HK-2 (cell line): Measurements from ENCODE around the gene CTBP2.

Experiments used
- DNase-seq: peaks from one replicate; pipeline ENCODE4 v3.0.0-alpha.2; 2018; ENCODE audit not compliant: unreplicated experiment

Gene CTBP2

DNA sequence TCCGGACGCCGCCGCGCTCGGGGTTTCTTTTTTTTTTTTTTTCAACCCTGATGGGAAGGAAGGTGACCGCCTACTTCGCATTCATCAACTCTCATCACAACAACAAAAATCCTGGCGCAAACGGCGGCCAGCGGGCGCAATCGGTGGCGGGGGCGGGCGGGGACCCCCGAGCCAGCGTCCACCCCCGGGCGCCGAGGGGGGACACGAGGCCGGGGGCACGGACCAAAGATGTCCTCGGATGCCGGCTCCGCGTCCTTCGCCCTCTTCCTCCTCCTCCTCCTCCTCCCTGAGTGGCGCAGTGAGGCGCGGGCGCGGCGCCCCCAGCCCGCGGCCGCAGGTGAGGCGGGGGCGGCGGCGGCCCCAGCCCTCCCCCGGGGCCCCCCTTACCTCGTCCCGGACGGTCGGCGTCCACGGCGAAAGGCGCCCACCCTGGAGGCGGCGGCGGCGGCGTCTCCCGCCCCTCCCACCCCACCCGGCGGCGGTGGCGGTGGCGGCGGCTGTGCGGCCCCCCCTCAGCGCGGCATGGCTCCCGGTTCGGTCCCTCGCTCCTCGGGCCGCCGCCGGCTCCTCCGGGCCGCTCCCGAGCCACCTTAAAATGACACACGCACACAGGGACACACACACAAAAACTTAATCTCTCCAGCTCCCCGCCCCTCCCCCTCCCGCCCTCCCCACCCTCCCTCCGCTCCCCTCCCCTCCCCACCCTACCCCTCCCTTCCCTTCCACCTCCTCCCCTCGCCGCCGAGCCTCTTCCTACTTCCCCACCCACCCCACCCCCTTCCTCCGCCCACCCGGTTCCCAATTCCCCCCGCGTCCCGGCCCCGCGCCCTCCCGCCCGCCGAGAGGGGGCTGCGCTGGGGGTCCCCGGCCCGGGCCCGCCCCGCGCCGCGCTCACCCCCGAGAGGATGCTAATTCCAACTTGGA is at the start of gene CTBP2:
CTBP2 (minus strand) TSS at position 632 of the 924 bp plus-strand sequence.
- DNase-seq = peak; percentile 74

DNA sequence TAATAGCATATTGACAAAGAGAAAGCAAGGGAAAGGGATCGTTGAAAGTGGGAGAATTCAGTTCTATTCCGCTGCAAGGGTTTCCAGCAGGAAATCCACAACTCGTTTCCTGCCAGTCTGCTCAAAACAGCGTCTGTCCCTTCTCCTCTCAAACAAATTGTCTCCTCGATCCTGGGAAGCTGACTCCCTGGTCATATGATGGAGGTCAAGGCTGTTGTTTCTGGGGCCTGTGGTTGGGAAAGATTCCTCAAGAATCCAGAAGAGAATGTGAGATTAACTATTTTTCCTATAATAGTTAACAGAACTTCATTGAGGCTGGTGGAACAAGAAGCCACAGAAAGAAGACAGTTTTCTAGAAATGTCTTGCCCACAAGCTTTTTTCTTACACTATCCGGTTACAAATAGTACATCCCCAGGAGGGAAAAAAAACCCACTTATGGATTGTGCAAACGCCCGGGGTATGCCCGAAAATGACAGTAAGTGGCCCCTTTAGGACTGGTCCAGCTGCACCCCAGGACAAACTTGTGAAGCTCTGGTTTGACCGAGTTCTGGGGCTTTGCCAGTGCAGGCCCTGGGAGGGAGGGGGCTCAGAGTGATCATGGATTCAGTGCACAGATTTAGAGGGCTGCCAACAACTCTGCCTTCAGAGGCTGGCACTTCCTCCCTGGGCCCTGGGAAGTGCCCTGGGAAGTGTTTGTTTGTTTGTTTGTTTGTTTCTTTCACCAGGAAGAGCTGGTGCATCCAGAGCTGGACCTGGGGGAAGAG is 49.4 kb upstream of the CTBP2 start:
- DNase-seq = peak; percentile 70

DNA sequence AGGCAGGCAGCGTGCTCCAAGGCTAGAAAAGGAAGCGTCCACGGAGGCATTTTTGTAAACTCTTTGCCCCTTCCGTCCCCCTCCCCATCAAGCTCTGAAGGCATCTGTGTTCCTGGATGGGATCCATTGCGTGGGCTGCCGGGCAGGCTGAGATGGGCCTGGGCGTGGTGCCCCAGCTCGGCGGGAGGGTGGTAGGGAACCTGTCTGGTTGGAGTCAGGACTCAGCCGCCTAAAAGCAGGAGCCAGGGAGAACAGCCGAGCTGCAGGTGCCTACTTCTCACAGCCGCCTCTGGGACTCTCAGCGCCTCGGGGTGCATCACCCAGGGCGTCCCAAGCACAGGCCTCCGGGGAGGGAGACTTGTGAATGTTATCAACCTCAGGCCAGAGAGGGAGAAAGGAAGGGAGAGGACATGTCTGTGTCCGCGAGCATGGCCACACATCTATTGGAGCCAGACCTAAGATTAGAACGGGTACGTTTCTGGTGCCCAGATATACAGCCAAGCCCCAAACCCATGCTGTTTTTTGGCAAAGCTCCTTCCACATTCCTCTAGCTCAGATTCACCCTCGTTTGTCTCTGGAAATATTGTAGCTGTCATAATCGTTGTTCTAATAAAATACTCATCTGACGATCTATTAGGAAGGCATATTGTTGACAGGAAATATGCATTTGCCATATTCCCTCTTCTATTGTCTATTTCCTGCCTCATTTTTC is 48.6 kb upstream of the CTBP2 start:
- no peak for DNase-seq

DNA sequence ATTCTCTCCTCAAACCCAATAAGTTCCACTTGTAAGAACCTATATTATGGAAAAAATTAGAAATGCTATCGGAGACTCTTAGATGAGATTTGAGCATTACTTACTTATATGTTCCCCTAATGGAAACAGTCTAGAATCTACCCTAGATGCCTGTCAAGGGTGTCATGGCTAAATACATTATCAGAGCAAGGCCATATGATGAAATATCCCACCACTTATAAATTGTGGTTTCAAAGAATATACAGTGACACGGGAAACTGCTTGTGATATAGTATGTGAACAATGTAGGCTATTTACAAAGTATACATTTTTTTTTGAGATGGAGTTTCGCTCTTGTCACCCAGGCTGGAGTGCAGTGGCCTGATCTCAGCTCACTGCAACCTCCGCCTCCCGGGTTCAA is 46.3 kb upstream of the CTBP2 start:
- DNase-seq = no peak

GRCh38 chr10:125205431-125205830 is 45.1 kb upstream of the CTBP2 start:
- no peak for DNase-seq

DNA sequence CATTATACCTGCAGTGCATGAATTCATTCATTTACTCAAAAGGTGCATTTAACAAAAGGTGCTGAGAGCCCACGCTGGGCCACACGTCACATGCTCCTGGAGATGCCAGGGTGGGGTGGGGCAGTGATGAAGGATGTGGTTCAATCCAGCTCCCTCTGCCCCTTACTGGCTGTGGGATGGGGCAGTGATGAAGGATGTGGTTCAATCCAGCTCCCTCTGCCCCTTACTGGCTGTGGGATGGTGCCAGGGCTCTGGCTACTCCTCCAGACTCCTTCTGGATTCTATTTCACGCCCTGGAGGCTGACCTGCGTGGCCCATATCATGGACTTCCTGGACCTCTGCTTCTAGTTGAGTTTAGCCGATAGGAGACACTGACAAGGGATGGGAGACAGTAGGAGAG is 44.0 kb upstream of the CTBP2 start:
- DNase-seq = no peak

GRCh38 chr10:125203186-125203800 is 42.9 kb upstream of the CTBP2 start:
- peak; percentile 54 for DNase-seq

- DNase-seq = no peak
These were observed 41.6 kb upstream of the CTBP2 start for GRCh38 chr10:125201791-125202622.

- DNase-seq = peak; percentile 88
These were observed 40.8 kb upstream of the CTBP2 start for GRCh38 chr10:125201108-125201524.

- DNase-seq = no peak
These were observed 40.0 kb upstream of the CTBP2 start for GRCh38 chr10:125200396-125200795.

- no peak for DNase-seq
These were observed 38.9 kb upstream of the CTBP2 start for GRCh38 chr10:125199270-125199669.

DNA sequence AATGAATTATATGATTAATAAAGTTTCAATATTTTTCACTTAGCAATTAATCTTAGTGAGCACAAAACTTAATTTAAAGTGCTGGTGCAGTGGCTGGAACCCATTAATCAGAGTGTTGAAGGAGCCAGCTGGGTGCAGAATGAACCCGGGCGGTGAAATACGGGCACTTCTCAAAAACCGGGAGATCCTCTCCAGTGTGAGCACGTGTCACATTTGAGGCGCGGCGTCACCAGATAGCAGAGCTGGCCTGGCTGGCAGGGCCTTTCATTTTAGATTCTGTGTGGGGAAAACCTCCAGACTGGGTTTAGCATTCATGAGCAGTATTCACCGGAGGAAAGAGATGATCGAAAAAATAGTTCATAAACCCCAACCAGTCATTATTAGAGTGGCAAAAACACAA is 34.5 kb upstream of the CTBP2 start:
- DNase-seq = no peak

DNA sequence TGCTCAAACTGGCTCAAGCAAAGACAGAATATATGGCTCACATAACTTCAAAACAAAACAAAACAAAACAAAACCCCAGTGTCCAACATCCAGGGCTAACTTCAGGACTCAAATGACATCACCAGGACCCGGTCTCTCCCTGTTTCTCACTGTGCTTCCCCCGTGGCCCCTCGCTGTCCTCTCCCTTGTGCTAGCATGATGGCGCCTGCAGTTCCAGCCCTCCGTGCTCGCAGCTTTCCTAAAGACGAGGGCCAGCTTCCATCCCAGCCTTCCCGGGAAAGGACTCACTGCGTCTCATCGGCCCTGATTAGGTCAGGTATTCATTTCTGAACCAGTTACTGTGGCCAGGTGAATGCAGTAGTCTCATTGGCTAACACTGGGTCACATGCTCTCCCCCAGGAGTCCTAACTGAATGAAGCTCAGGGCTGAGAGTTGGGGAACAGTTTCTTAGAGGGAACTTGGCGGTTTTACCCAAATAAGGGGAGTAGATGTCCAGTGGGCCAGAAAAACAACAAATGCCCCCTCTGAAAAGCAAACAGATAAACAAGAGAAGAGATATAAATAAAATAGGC is 33.0 kb upstream of the CTBP2 start:
- DNase-seq = no peak

GRCh38 chr10:125192620-125193019 is 32.3 kb upstream of the CTBP2 start:
- no peak for DNase-seq

DNA sequence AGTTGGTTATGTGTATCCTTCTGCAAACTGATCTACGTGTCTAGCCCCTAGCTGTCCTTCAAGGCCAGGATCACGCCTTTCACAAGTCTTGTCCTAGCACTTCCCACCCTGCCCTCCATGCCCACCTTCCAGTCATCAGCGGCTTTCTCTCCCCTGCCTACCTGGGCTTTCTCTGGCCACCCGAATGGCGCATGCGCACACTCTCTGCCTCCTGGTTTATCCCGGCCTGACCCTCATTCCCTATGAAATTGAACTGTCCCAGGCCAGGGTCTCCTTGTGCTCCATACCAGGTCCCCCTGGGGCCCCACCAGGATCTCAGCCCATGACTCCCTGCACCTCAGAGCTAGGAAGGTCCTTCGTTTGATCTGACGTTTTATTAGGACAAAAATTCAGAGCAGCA is 31.6 kb upstream of the CTBP2 start:
- DNase-seq = no peak

DNA sequence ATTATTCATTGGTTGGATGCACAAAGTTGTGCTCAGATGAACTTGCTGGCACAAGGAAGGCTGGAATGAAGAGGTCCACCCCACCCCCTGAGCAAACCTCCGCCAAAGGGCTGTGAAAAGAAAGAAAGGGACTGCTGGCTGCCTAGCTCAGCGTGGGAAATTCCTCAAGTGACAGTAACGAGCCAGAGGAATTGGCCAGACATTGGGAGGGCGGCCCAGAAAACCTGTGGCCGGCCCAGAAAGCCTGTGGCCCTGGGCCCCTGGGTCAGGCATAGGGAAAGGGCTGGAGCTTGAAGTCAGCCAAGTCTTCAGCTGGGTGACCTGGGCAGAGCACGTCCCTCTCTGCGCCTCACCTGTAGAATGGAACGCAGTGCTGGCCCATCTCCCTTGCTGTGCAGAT is 30.6 kb upstream of the CTBP2 start:
- DNase-seq = no peak

DNA sequence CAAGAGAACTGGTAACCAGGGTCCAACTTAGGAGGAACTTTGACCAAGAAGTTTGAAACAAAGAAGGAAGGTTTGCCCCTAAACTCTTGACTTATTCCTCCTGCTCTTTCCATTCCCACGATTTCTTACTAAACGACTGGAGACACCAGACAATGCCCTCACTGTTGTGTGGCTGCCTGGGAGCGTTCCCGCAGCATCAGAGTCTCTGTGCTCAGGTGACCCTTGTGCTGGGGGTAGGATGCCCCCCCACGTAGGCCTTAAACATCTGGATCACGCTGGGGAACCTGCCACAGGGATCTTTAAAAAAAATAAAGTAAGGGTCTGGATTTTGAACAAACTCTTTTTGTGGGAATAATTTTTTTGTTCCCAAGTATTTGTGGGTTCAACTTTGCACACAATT is 30.1 kb upstream of the CTBP2 start:
- no peak for DNase-seq

- no peak for DNase-seq
These were observed 28.8 kb upstream of the CTBP2 start for GRCh38 chr10:125189162-125189561.

DNA sequence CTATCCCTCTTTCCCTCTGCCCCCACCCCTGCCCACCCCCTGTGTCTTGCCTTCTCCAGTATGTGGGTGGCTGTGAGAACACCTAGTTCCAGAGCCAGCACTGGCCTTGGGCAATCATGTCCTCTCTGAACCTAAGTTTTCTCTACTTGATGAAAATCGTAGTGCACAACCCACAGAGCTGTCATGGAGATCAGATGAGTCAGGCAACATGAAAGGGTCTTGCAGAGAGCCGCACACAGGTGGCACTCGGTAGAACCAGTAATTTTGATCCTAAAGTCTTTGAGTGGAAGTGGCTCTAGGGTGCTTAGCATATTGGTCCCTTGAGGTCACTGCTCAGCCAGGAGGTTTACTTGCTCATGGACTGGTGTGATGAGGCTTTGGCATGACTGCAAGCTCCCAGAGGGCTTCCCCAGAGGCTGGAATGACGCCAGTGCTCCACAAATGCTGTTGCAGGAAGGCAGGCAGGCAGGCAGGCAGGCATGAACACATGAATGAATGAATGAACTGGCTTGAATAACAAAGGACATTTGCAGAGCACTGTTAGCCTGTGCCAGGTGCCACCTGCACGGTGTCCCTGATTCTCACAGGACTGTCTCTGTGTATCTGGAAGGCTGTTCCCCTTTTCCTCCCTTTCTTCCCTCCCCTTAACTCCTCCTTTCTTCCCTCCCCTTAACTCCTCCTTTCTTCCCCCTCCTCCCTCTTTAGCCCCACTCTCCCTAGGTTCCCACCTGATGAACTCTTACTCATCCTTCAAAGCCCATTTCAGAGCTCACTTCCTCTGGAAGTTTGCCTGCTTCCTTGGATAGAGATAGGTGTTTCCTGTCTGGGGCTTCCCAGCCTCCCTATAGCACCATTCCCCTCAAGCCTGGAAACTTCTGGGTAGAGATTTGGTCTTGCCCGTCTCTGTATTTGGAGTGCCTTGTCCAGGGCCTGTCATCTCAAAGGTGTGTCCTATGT is 27.2 kb upstream of the CTBP2 start:
- DNase-seq = no peak
